HG03521 (cell line): Measurements from ENCODE around the gene ARFGAP2.

Experiments used
- ATAC-seq: cut with Tn5 transposase; IDR thresholded peaks from one replicate; pipeline ENCODE4 v1.9.1; 2021; ENCODE audit warnings: mild to moderate bottlenecking, moderate library complexity; ENCODE audit not compliant: unreplicated experiment

The ARFGAP2 gene

DNA sequence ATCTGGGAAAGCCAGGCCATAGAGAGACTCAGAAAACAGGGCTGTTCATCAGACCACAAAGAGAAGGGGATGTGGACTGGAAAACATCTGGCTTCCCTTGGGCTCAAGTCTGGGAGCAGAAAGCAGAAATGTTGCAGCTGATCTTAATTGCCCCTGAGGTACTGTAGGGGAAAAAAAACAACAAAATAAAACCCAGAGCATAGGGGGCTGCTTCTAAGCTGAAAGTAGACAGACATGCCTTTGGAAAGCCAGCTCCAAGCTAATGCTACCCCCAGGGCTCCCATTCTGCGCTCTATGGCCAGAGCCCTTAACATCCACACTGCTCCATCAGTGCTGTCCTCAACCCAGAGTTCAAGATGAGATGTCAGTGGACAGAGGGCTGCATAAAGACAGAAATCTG is 11.6 kb upstream of the ARFGAP2 start:
- no peak for ATAC-seq

- ATAC-seq = no peak
These were observed 11.0 kb upstream of the ARFGAP2 start for GRCh38 chr11:47187723-47188122.

DNA sequence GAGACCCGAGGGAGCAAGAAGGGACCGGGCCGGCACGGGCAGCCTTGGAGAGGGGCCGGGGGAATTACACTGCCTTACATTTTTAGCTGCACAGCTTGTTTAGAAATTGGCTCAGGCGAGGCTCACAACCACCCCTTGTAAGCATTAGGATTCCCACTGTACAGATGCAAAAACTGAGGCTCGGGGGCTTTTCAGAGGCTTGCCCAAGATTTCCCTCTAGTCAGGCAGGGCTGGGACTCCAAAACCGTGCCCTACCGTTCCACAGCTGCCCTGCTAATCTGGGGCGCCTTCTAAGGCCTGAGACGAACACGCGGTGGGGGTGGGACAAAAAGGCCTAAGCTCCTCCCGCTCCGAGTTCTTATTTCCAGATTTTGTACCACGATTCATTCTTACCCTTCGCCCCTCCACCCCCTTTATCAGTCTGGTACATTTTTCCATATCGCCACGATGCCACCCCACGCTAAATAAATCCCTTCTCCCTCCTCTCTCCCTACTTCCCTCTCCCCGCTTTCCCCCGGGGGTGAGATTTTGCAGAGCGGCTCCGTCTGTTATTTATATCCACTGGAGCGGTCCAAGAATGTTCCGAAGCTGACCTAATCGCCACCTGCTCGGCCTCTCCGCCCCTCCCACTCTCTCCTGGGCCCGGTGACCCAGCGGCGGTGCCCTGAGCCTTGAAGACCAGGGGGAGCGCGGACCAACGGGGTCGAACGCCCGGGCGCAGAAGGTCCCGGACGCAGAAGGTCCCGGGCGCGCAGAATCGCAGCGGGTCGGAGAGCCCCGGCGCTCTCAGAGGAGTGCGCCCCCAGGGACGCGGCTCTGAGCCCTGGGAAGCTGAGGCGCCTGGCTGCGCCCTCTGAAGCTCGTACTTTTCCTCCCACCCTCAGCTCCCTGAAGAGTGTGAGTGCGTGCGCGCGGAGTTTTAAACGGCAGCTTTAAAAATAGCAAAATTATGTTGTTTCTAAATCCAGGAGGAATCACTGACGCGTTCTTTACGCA is 10.3 kb upstream of the ARFGAP2 start:
- no peak for ATAC-seq

- peak; percentile 51 for ATAC-seq
These were observed 9.5 kb upstream of the ARFGAP2 start, which contains the start of gene PACSIN3 for GRCh38 chr11:47186076-47186699. PACSIN3 (minus strand) TSS chr11:47186434; CDS start chr11:47182727, 3,707 bp downstream.

GRCh38 chr11:47185305-47186075 is 8.8 kb upstream of the ARFGAP2 start:
- ATAC-seq = no peak

GRCh38 chr11:47184711-47185304 is 8.1 kb upstream of the ARFGAP2 start:
- ATAC-seq = no peak

DNA sequence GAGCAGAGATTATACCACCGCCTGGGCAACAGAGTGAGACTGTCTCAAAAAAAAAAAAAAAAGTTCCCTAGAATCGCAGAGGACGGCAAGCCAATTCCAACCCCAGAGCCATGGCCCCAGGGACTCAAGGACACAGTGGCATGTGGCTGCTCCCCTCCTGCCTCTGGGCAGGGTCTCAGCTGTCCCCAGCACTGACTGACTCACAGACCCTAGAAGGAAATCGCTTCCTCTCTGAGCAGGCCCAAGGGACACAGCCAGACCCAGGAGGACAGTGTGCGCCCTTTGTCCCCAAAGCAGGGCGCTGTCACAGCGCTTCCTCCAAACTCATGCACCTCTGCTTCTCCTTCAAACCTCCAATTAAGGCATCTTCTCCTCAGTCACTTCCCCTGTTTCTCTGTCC is 7.3 kb upstream of the ARFGAP2 start:
- no peak for ATAC-seq

GRCh38 chr11:47183031-47183856 is 6.6 kb upstream of the ARFGAP2 start:
- no peak for ATAC-seq

DNA sequence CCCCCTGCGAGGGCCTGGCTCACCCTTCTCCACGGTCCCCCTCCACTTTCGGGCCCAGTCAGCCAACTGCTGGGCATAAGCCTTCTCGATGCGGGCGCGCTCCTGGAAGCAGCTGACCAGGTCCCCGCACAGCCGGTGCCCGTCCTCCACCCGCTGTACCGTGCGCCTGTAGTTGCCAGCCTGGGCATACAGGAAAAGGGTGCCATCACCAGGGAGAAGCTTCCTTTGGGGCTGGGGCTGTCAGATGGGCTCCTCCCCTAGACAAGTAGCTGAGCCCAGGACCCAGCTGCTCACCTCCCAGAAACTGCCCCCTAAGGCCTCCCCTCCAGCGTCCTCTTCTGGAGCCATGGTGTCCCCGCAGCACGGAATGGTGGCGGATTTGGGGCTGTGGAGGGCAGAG is 5.7 kb upstream of the ARFGAP2 start:
- ATAC-seq = no peak

DNA sequence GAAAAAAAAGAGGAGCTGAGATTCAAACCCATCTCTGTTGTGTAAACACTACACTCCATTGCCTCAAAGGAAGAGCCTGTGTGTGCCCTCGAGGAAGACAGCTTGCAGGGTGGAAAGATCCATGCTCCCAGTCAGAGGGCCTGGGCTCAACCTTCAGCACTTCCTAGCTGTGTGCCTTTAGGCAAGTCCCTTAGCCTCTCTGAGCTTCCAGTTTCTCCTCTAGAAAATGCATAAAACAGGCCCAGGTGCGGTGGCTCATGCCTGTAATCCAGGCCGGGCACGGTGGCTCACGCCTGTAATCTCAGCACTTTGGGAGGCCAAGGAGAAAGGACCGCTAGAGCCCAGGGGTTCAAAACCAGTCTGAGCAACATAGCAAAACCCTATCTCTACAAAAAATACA is 4.6 kb upstream of the ARFGAP2 start:
- ATAC-seq = no peak

DNA sequence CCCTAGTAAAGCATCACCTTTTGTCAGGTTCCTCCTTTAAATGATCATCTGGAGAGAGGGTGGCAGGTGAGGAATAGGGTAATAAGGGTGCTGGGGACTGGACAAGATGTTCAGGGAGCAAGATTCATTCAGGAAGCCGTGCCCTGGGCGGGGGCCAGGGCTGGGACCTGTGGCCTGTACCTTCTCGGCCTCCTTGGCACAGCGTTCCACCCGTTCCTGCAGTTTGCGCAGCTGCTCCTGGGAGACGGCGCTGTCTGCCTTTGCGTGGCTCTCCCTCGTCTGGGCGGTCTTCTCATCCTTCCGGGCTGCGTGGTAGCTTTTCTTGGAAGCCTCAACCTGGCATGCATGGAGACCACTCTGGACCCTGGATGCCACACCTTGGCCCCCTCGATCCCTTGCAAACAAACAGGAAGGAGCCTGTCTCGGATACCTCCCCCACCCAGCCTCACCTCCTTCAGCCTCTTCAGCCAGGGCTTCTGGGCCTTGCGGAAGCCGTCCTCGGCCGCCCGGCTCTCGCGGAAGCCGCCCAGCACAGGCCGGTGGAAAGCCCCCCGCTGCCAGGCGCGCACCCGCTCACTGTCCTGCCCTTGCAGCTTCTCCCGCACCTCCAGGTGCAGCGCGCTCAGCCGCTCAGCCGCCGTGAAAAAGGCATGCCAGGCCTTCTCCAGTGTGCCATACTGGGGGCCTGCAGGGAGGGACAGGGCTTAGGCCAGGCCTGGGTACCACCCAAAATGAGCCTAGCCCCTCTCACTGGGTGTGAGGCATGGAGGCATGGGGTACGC is 3.5 kb upstream of the ARFGAP2 start:
- no peak for ATAC-seq

DNA sequence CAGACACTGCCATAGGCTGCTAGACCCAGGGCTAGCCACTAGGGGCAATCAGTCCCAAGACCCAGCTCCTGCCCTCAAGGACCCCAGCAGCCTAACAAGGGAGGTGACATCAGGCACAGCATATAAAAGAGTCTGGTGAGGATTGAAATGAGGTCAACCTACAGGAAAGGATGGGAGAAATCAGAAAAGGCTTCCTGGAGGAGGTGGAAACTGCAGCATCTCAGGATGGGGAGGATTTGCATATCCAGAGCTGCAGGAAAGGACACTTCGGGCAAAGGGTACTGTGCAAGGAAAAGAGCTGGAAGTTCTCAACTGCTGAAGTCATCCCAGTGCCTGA is 2.9 kb upstream of the ARFGAP2 start:
- no peak for ATAC-seq

GRCh38 chr11:47178737-47179654 is 2.3 kb upstream of the ARFGAP2 start:
- no peak for ATAC-seq

DNA sequence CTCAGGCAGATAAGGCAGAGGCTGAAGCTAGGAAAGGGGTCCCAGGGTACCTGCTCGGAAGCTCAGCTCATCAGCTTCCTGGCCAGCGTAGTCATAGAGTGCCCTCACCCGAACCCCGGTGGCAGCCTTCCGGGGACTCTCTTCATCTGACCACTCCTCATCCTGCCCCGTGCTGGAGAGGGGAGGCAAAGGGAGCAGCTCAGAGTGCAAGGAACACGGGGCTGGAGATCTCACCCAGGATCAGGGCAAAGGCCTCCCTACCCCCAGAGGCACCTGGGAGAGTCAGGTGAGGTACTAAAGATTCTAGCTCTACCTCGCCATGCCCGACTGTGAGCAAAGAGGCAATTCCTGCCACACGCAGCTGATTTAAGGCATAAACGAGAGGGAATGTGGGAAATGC is 1.6 kb upstream of the ARFGAP2 start:
- no peak for ATAC-seq

- ATAC-seq = no peak
These were observed 1.2 kb upstream of the ARFGAP2 start for GRCh38 chr11:47177846-47178245.

GRCh38 chr11:47177229-47177845 is 658 bp upstream of the ARFGAP2 start:
- ATAC-seq = peak; percentile 36

- no peak for ATAC-seq
These were observed 842 bp downstream of the ARFGAP2 start for GRCh38 chr11:47175746-47176327.
